Nephron progenitor cell (in vitro differentiated cells): ENCODE data around the gene MAPRE2.
A peak's percentile ranks its signal among the peaks of the same experiment; 100 is the strongest.

ENCODE experiments used
- DNase-seq: peaks from one replicate; pipeline ENCODE4 v3.0.0; 2021
- H3K27ac Mint-ChIP-seq: 2 replicates; pipeline ENCODE4 v1.8.0; 2021; ENCODE audit warnings: mild to moderate bottlenecking, moderate library complexity, mixed read lengths
- H3K27me3 Mint-ChIP-seq: 2 replicates; pipeline ENCODE4 v1.8.0; 2021; ENCODE audit warnings: mild to moderate bottlenecking, low read depth, mixed read lengths; ENCODE audit not compliant: poor library complexity
- H3K36me3 Mint-ChIP-seq: 2 replicates; pipeline ENCODE4 v1.8.0; 2021; ENCODE audit warnings: low read depth, mixed read lengths
- H3K4me1 Mint-ChIP-seq: 2 replicates; pipeline ENCODE4 v1.8.0; 2021; ENCODE audit warnings: mixed read lengths
- H3K4me3 Mint-ChIP-seq: 2 replicates; pipeline ENCODE4 v1.8.0; 2021; ENCODE audit warnings: mild to moderate bottlenecking, moderate library complexity, mixed read lengths
- H3K9me3 Mint-ChIP-seq: 2 replicates; pipeline ENCODE4 v1.8.0; 2021; ENCODE audit warnings: mild to moderate bottlenecking, moderate library complexity, mixed read lengths
- CTCF ChIP-seq: fragments of 200-600 bp; sonication (generic); IDR thresholded peaks from 2 replicates; pipeline ENCODE4 v1.5.0; 2021; ENCODE audit warnings: antibody characterized with exemption

Gene MAPRE2

GRCh38 chr18:35040638-35040987 is 600 bp upstream of the MAPRE2 start:
- H3K4me3 Mint-ChIP-seq: peak overlapping the region; percentile 99
- TF ChIP-seq CTCF: no peak
- peaks cover 2% of the 10 kb centered on the region for H3K36me3 Mint-ChIP-seq
- H3K27ac Mint-ChIP-seq: peak overlapping the region; percentile 99
- H3K4me1 Mint-ChIP-seq: peaks cover 86% of the 10 kb centered on the region
- no peaks in the 10 kb centered on the region for H3K27me3 Mint-ChIP-seq
- peaks cover 7% of the 10 kb centered on the region for H3K9me3 Mint-ChIP-seq
- no peak for DNase-seq

GRCh38 chr18:35041815-35042387 is 688 bp downstream of the MAPRE2 start:
- no peaks in the 10 kb centered on the region for H3K9me3 Mint-ChIP-seq

GRCh38 chr18:35042389-35043071 is 1.3 kb downstream of the MAPRE2 start:
- TF ChIP-seq CTCF: no peak
- no peak overlapping the region for H3K27ac Mint-ChIP-seq
- no peaks in the 10 kb centered on the region for H3K27me3 Mint-ChIP-seq
- H3K4me3 Mint-ChIP-seq: peak overlapping the region; percentile 99
- no peak for DNase-seq
- peaks cover 91% of the 10 kb centered on the region for H3K4me1 Mint-ChIP-seq
- H3K9me3 Mint-ChIP-seq: no peaks in the 10 kb centered on the region
- no peaks in the 10 kb centered on the region for H3K36me3 Mint-ChIP-seq

More at GRCh38 chr18:35041815-35042387, 688 bp downstream of the MAPRE2 start:
- H3K36me3 Mint-ChIP-seq: no peaks in the 10 kb centered on the region
- no peak for TF ChIP-seq CTCF
- peaks cover 89% of the 10 kb centered on the region for H3K4me1 Mint-ChIP-seq
- no peak for DNase-seq
- peak overlapping the region; percentile 99 for H3K27ac Mint-ChIP-seq
- peak overlapping the region; percentile 99 for H3K4me3 Mint-ChIP-seq
- H3K27me3 Mint-ChIP-seq: no peaks in the 10 kb centered on the region

DNA sequence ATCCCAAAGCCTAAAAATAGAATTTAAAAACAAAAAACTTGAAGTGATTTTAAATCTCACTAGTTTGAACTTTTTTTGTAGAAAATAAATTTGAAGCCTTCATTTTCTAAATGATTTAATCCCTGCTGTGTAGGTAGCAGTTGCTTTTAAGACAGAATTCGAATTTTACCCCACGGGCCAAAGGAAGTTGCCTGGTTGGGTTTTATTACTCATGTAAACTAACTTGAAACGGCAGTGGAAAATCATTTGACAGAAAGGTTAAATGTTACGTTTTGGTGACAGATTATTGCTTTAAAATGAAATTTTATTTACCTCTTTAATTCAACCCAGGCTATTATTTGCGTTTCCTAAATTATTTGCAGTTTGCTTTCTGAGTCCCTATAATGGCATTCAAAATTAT is 2.0 kb downstream of the MAPRE2 start:
- no peak for DNase-seq
- H3K36me3 Mint-ChIP-seq: peaks cover 6% of the 10 kb centered on the region
- H3K27me3 Mint-ChIP-seq: no peaks in the 10 kb centered on the region
- no peak for TF ChIP-seq CTCF
- peak overlapping the region; percentile 99 for H3K4me3 Mint-ChIP-seq
- peaks cover 86% of the 10 kb centered on the region for H3K4me1 Mint-ChIP-seq
- H3K27ac Mint-ChIP-seq: no peak overlapping the region
- H3K9me3 Mint-ChIP-seq: peaks cover 4% of the 10 kb centered on the region

GRCh38 chr18:35045121-35045520 is 3.9 kb downstream of the MAPRE2 start:
- Mint-ChIP-seq H3K9me3 (peaks cover 4% of the 10 kb centered on the region), H3K27me3 (no peaks in the 10 kb centered on the region), H3K36me3 (peaks cover 6% of the 10 kb centered on the region), H3K27ac (no peak overlapping the region), H3K4me3 (peak overlapping the region; percentile 31), H3K4me1 (peaks cover 79% of the 10 kb centered on the region)
- no peak for TF ChIP-seq CTCF
- DNase-seq: no peak

DNA sequence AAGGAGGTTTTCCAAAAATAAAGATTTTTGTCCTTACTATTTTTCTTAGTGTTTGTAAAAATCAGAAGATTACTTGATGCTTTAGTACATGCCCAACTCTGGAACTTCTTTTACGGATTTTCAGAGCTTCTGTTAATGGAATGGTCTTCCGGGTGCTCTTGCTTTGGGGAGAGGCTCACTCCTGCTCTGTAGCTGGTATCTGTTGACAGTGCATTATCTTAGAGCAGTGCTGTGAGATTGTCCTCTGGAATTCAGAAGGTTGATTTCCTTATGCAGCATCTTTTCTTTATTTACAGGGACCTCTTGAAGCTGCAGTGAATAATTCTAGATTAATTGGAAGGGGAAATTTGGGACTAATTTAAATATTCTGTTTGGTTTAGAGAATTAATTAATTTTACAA is 4.6 kb downstream of the MAPRE2 start:
- Mint-ChIP-seq H3K27ac (no peak overlapping the region), H3K4me1 (peaks cover 79% of the 10 kb centered on the region), H3K36me3 (peaks cover 6% of the 10 kb centered on the region), H3K9me3 (peaks cover 4% of the 10 kb centered on the region), H3K4me3 (no peak overlapping the region), H3K27me3 (no peaks in the 10 kb centered on the region)
- DNase-seq: no peak
- no peak for TF ChIP-seq CTCF
